GM19455 (cell line): ENCODE results near the gene SSX4.
"Not testable (repeated sequence)": the region's sequence is repeated elsewhere in the genome, so short reads cannot be mapped to it uniquely, and the experiment has no call there.

ENCODE experiments used
- ATAC-seq: cut with Tn5 transposase; IDR thresholded peaks from one replicate; pipeline ENCODE4 v1.9.1; 2021; ENCODE audit not compliant: unreplicated experiment

The SSX4 gene

GRCh38 chrX:48383239-48383638 lies at the start of gene SSX4:
Gene SSX4, plus strand, starts transcription at chrX:48383539. Its CDS starts 515 bp downstream, at chrX:48384054.
- ATAC-seq: not testable (repeated sequence)

GRCh38 chrX:48346059-48346458 lies 37.3 kb upstream of the SSX4 start:
- ATAC-seq: not testable (repeated sequence)

- not testable (repeated sequence) for ATAC-seq
Measured at GRCh38 chrX:48356315-48357094, 26.8 kb upstream of the SSX4 start, which contains the start of gene SSX3. Gene SSX3, minus strand, starts transcription at chrX:48356703. Its CDS starts 1,454 bp downstream, at chrX:48355249.

GRCh38 chrX:48357681-48358080 lies 25.7 kb upstream of the SSX4 start:
- no peak for ATAC-seq

- not testable (repeated sequence) for ATAC-seq
Measured at GRCh38 chrX:48359281-48359680, 24.1 kb upstream of the SSX4 start.

GRCh38 chrX:48367717-48368408 lies 15.5 kb upstream of the SSX4 start:
- ATAC-seq: not testable (repeated sequence)

GRCh38 chrX:48370408-48370807 lies 12.9 kb upstream of the SSX4 start:
- ATAC-seq: not testable (repeated sequence)

- not testable (repeated sequence) for ATAC-seq
Measured at GRCh38 chrX:48396931-48397330, 13.6 kb downstream of the SSX4 start.

- not testable (repeated sequence) for ATAC-seq
Measured at GRCh38 chrX:48397825-48398224, 14.5 kb downstream of the SSX4 start.

- not testable (repeated sequence) for ATAC-seq
Measured at GRCh38 chrX:48411860-48412259, 28.5 kb downstream of the SSX4 start, which contains the start of gene SSX4B. Gene SSX4B, minus strand, starts transcription at chrX:48411960. Its CDS starts 588 bp downstream, at chrX:48411372.

- ATAC-seq: not testable (repeated sequence)
Measured at GRCh38 chrX:48427027-48427716, 43.8 kb downstream of the SSX4 start.

GRCh38 chrX:48429606-48430005 lies 46.3 kb downstream of the SSX4 start:
- ATAC-seq: not testable (repeated sequence)

GRCh38 chrX:48430166-48430565 lies 46.8 kb downstream of the SSX4 start:
- not testable (repeated sequence) for ATAC-seq

GRCh38 chrX:48433713-48434112 lies 50.4 kb downstream of the SSX4 start:
- ATAC-seq: not testable (repeated sequence)
